ENCODE measurements around the gene ADGRL4.

- no peak for TF ChIP-seq ZNF550 (CRISPR knock-in tag; IDR thresholded peaks at IDR 0.05; ENCODE audit: borderline replicate concordance)
- TF ChIP-seq MAX (IDR thresholded peaks at IDR 0.05) = no peak
- no peak for TF ChIP-seq IKZF1 (IDR thresholded peaks at IDR 0.05)
- TF ChIP-seq TCF7L2 (IDR thresholded peaks at IDR 0.05; ENCODE audit: low read depth, low read length) = no peak
- TF ChIP-seq KDM6A (CRISPR knock-in tag; IDR thresholded peaks at IDR 0.05; ENCODE audit: low read depth) = no peak
- no peak for TF ChIP-seq NFIC (IDR thresholded peaks at IDR 0.05; ENCODE audit: low read length)
These were observed 47.8 kb downstream of the ADGRL4 start for GRCh38 chr1:78958711-78959110.
